B cell (primary cell): ENCODE measurements around the gene ATP6V0E1. TPM values are rescaled to one million over a fixed set of nuclear protein-coding genes. Genes with fewer than 3 reads are reported as not detected.
A peak's percentile ranks its signal among the peaks of the same experiment; 100 is the strongest.

Experiments
- ATAC-seq: fragments of 200-7000 bp; cut with Tn5 transposase; one replicate; pipeline ENCODE4 v1.10.0; 2021; ENCODE audit warnings: low read depth, mild to moderate bottlenecking, moderate number of reproducible peaks, moderate library complexity
- CTCF ChIA-PET: fragments of 350-600 bp; sonication (Branson Sonifier 250); formaldehyde crosslinking; loops from one replicate; lab custom pipeline; 2021; ENCODE audit warnings: antibody characterized with exemption, inconsistent platforms; lab: Charles Lee
- POLR2A ChIA-PET: fragments of 350-600 bp; sonication (Branson Sonifier 250); formaldehyde crosslinking; loops from one replicate; lab custom pipeline; 2021; ENCODE audit warnings: antibody characterized with exemption; lab: Charles Lee
- DNase-seq: peaks from one replicate; pipeline ENCODE4 v3.0.0; 2013
- H2AFZ ChIP-seq: 2 replicates; pipeline ENCODE4 v1.6.1; 2012; ENCODE audit warnings: mild to moderate bottlenecking, low read depth, low read length; ENCODE audit not compliant: insufficient read depth, poor library complexity, severe bottlenecking
- H3K27ac ChIP-seq, 2 donors: 1 replicate in 1 of 2; 2 replicates in 1 of 2; pipeline ENCODE4 v1.5.1; 2012 to 2013; ENCODE audit warnings: low read length in 2 of 2, mild to moderate bottlenecking in 2 of 2, moderate library complexity in 1 of 2
- H3K27me3 ChIP-seq, 4 experiments: fragments of 200-600 bp in 1 of 4; sonication (generic) in 1 of 4; replicated peaks in 1 of 4; 1 replicate in 2 of 4; 2 replicates in 2 of 4; pipeline versions ENCODE4 v1.6.1 to v1.7.0; 2013 to 2016; ENCODE audit warnings: low read length in 3 of 4, mild to moderate bottlenecking in 2 of 4, mixed read lengths in 1 of 4, moderate library complexity in 1 of 4; ENCODE audit not compliant: insufficient read depth in 4 of 4, control insufficient read depth in 3 of 4; ENCODE audit errors: control extremely low read depth in 1 of 4
- H3K36me3 ChIP-seq, 2 experiments: replicated peaks in 1 of 2; 1 replicate in 1 of 2; 2 replicates in 1 of 2; pipeline versions ENCODE4 v1.6.1 to v1.7.1; 2013; ENCODE audit warnings: low read length in 1 of 2; ENCODE audit not compliant: insufficient read depth in 2 of 2, control insufficient read depth in 1 of 2; ENCODE audit errors: control extremely low read depth in 1 of 2, extremely low read depth in 1 of 2
- H3K4me1 ChIP-seq, 2 donors: fragments of 200-600 bp in 1 of 2; sonication (generic) in 1 of 2; 1 replicate in 1 of 2; 2 replicates in 1 of 2; pipeline versions ENCODE4 v1.5.1 to v1.6.1; 2013 to 2017; ENCODE audit warnings: low read length in 2 of 2; ENCODE audit not compliant: control insufficient read depth in 2 of 2, insufficient read depth in 2 of 2
- H3K4me2 ChIP-seq: replicated peaks from 2 replicates; pipeline ENCODE3; 2012; ENCODE audit warnings: mild to moderate bottlenecking, low read depth, low read length; ENCODE audit not compliant: poor library complexity, severe bottlenecking
- H3K4me3 ChIP-seq, 5 experiments: fragments of 200-600 bp in 1 of 5; sonication (generic) in 1 of 5; 1 replicate in 3 of 5; 2 replicates in 2 of 5; pipeline versions ENCODE4 v1.5.1 to v1.7.0; 2011 to 2016; ENCODE audit warnings: low read length in 4 of 5, mild to moderate bottlenecking in 4 of 5, low read depth in 2 of 5, control low read depth in 1 of 5, moderate library complexity in 1 of 5; ENCODE audit not compliant: insufficient read depth in 1 of 5; ENCODE audit errors: control extremely low read depth in 1 of 5, extremely low read depth in 1 of 5
- H3K79me2 ChIP-seq: fragments of 200-600 bp; sonication (generic); one replicate; pipeline ENCODE4 v1.6.0; 2016; ENCODE audit warnings: low read length; ENCODE audit not compliant: control insufficient read depth, insufficient read depth
- H3K9ac ChIP-seq: fragments of 200-600 bp; sonication (generic); 2 replicates; pipeline ENCODE4 v1.6.1; 2017; ENCODE audit warnings: mild to moderate bottlenecking, low read length, moderate library complexity
- H3K9me3 ChIP-seq, 3 donors: one replicate each; pipeline versions ENCODE4 v1.6.1 to v1.7.1; 2013; ENCODE audit warnings: low read length in 2 of 3; ENCODE audit not compliant: control insufficient read depth in 2 of 3, insufficient read depth in 1 of 3; ENCODE audit errors: control extremely low read depth in 1 of 3
- H4K20me1 ChIP-seq: 2 replicates; pipeline ENCODE4 v1.6.0; 2012; ENCODE audit warnings: mild to moderate bottlenecking, low read length; ENCODE audit not compliant: insufficient read depth, control insufficient read depth, poor library complexity, severe bottlenecking
- H3K27ac Mint-ChIP-seq: one replicate; pipeline ENCODE4 v1.8.0; 2021; ENCODE audit warnings: mixed read lengths
- H3K27me3 Mint-ChIP-seq: one replicate; pipeline ENCODE4 v1.8.0; 2021; ENCODE audit warnings: mixed read lengths
- H3K4me1 Mint-ChIP-seq: one replicate; pipeline ENCODE4 v1.8.0; 2021; ENCODE audit warnings: mixed read lengths
- H3K4me3 Mint-ChIP-seq: one replicate; pipeline ENCODE4 v1.8.0; 2021; ENCODE audit warnings: mixed read lengths
- H3K9me3 Mint-ChIP-seq: one replicate; pipeline ENCODE4 v1.8.0; 2022; ENCODE audit warnings: mixed read lengths; ENCODE audit not compliant: insufficient read depth
- CTCF ChIP-seq: fragments of 200-600 bp; IDR thresholded peaks from one replicate; pipeline ENCODE4 v1.8.0; 2022; ENCODE audit warnings: antibody characterized with exemption, mild to moderate bottlenecking
- EZH2 ChIP-seq: IDR thresholded peaks from 2 replicates; pipeline ENCODE4 v1.6.1; 2012; ENCODE audit warnings: borderline replicate concordance, low read depth, mild to moderate bottlenecking, moderate library complexity, low read length; ENCODE audit not compliant: insufficient read depth, poor library complexity, severe bottlenecking
- WGBS: methylation state at CpG from one replicate; pipeline ENCODE4 v1.1.5; 2013; ENCODE audit warnings: missing lambda C conversion rate; ENCODE audit not compliant: insufficient coverage; 5-methylcytosine and 5-hydroxymethylcytosine counted together
- intact Hi-C: fragments of 100-400 bp; cut with micrococcal nuclease; formaldehyde crosslinking; loops from one replicate; pipeline ENCODE4 v1.10.0; 2022
- polyA plus RNA-seq: library from polyadenylated mRNA; depleted of rRNA; stranded (reverse); fragments of >200 nt; gene quantifications from 2 replicates; pipeline ENCODE4 v1.2.3, GENCODE V29; 2012
- total RNA-seq, 2 donors: library from RNA; stranded (reverse); fragments of 120-200 nt in 1 of 2; gene quantifications; 1 replicate in 1 of 2; 2 replicates in 1 of 2; pipeline versions ENCODE4 v1.2.3 to v1.2.4, GENCODE V29; 2013 to 2022

The ATP6V0E1 gene
- total and polyA plus RNA-seq, 2 donors (not counting 1 experiment from before 2014, with no cell fraction given): 93.8 to 127 TPM

- Histone ChIP-seq H3K9me3 (no peaks in the 10 kb centered on the region), H2AFZ (no peak overlapping the region), H3K4me2 (no peak overlapping the region), H3K27ac (no peak overlapping the region), H3K4me1 (peaks cover 26% of the 10 kb centered on the region in 2 donors), H3K27me3 (no peaks in the 10 kb centered on the region), H3K4me3 (no peak overlapping the region), H3K79me2 (peaks cover 100% of the 10 kb centered on the region), H3K36me3 (peaks cover 0 to 17% of the 10 kb centered on the region in 2 experiments), H3K9ac (no peak overlapping the region), H4K20me1 (peaks cover 78% of the 10 kb centered on the region)
- Mint-ChIP-seq H3K27me3 (no peaks in the 10 kb centered on the region), H3K4me1 (peaks cover 55% of the 10 kb centered on the region), H3K9me3 (no peaks in the 10 kb centered on the region), H3K27ac (peak overlapping the region; percentile 56), H3K4me3 (no peak overlapping the region)
- no CpG with 5 or more reads among the region's 1 CpG for WGBS
- ChIA-PET POLR2A (no interaction called here), CTCF (interaction anchor here (1.0 kb wide), 1 partner anchor 18 kb away, joined by 3 read pairs; no protein-coding TSS in a partner anchor)
- DNase-seq (no peak), ATAC-seq (no peak)
- TF ChIP-seq EZH2: no peak
- no peak for TF ChIP-seq CTCF
- intact Hi-C loops: no loop called here
These were observed 16.4 kb downstream of the ATP6V0E1 start for GRCh38 chr5:172999974-173000373.

GRCh38 chr5:173001229-173001841 is 17.8 kb downstream of the ATP6V0E1 start:
- H3K27ac Mint-ChIP-seq: peak overlapping the region; percentile 57
- no peak overlapping the region for H3K4me3 ChIP-seq
- H3K4me1 Mint-ChIP-seq: peaks cover 56% of the 10 kb centered on the region
- H3K9ac ChIP-seq: peak overlapping the region; percentile 21
- peak overlapping the region; percentile 36 for H3K4me3 Mint-ChIP-seq
- ChIA-PET CTCF (no interaction called here), POLR2A (no interaction called here)
- peaks cover 100% of the 10 kb centered on the region for H3K79me2 ChIP-seq
- peaks cover 0 to 7% of the 10 kb centered on the region in 2 experiments for H3K36me3 ChIP-seq
- peaks cover 76% of the 10 kb centered on the region for H4K20me1 ChIP-seq
- H2AFZ ChIP-seq: no peak overlapping the region
- no peaks in the 10 kb centered on the region for H3K9me3 Mint-ChIP-seq
- no peaks in the 10 kb centered on the region for H3K27me3 Mint-ChIP-seq
- WGBS: 57% methylated on average over 5 of the region's 9 CpGs
- TF ChIP-seq CTCF: no peak
- no peak for TF ChIP-seq EZH2
- peak overlapping the region; percentile 40 for H3K4me2 ChIP-seq
- DNase-seq (no peak), ATAC-seq (no peak)
- H3K4me1 ChIP-seq: peaks cover 26% of the 10 kb centered on the region in 2 donors
- intact Hi-C loops: no loop called here
- no peaks in the 10 kb centered on the region for H3K9me3 ChIP-seq
- no peaks in the 10 kb centered on the region for H3K27me3 ChIP-seq
- peak overlapping the region in 1 of 2 donors; percentile 58 for H3K27ac ChIP-seq
